Fibroblast of villous mesenchyme (primary cell): ENCODE data around the gene NLGN1. TPM values are rescaled to one million over a fixed set of nuclear protein-coding genes. Genes with fewer than 3 reads are reported as not detected.

Experiments used
- DNase-seq: peaks from one replicate; pipeline ENCODE4 v3.0.0-alpha.2; 2010; ENCODE audit warnings: low read depth
- H3K4me3 ChIP-seq: 2 replicates; pipeline ENCODE4 v1.5.1; 2011; ENCODE audit warnings: low read depth, mild to moderate bottlenecking, low read length
- CTCF ChIP-seq: IDR thresholded peaks from 2 replicates; pipeline ENCODE4 v1.5.1; 2012; ENCODE audit warnings: low read depth, mild to moderate bottlenecking, low read length; ENCODE audit not compliant: insufficient read depth
- total RNA-seq: library from RNA; depleted of rRNA; stranded (reverse); fragments of >200 nt; gene quantifications from 2 replicates; pipeline ENCODE4 v1.2.3, GENCODE V29; 2012

NLGN1 gene
- total RNA-seq, 1 donor: 18.1 TPM

- H3K4me3 ChIP-seq: no peak overlapping the region
- no peak for TF ChIP-seq CTCF
Observed at GRCh38 chr3:173796405-173796804, 398.9 kb downstream of the NLGN1 start.

DNA sequence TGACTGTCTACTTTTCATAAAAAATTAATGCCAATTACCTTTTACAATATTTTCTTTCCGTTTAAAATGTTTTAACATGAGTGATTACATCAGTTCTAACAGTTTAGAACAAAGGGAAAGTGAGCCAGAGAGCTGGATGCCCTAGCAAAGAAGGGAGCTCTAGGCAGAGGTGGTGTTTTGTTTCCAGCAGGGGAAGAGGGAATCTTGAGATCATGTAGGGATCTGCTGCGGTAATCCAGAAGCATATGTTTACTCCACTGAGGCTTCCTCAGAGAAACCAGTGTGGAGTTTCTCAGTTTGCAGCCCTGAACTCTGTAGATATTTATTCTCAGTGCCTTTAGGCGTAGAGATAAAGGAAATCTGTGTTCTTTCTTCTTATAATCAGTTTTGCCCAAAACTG is 399.3 kb downstream of the NLGN1 start:
- no peak for TF ChIP-seq CTCF
- H3K4me3 ChIP-seq: no peak overlapping the region
- DNase-seq: no peak

More at GRCh38 chr3:173796405-173796804, 398.9 kb downstream of the NLGN1 start:
- DNase-seq: no peak

DNA sequence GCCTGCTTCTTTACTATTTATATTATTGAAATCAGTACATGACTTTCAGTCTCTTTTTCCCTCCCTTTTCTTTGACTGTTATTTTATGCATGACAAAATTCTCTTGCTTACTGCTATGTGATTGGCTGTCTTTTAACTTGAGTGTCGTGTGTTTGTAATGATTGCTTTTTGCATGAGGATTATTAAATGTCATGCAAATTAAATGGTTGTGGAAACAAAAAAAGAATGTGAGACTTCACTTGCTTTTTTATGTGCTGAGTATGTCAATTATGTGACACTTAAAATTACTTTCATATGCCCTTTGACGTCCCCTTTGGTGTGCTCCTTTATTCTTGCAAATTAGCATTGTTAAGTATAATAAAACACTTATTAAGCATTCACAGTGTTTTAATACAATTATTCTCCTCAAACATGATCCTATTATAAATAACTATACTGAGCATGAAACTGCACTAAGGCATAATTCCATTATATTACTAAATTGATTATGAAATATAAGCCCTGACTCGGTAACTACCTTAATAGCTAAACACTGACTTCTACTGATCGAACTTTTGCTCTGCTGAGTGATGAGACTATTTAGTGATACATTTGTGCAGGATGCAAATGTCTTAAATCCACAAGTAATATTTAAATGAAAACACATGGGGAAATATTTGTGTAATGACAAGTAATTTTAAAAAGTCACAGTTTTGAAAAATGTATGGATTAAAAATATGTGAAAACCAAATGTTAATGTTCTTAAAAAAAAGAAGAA is 401.7 kb downstream of the NLGN1 start:
- TF ChIP-seq CTCF: no peak
- no peak for DNase-seq

DNA sequence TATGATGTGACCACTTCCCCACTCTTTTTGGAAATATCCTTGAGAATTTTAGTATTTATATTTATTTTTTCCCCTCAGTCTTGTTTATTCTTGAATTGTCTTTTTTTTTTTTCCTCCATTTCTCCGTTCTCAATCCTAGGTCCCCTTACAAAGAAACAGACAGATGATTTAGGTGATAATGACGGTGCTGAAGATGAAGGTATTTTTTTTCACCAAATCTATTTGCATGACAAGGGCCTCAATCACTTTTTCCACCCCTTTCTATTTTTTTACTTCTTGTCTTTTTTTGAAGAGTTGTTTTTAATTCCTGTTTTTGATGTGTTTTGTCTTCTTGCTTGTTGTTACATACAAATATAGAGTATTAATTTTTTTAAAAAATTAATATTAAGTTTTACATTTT is 402.6 kb downstream of the NLGN1 start:
- H3K4me3 ChIP-seq: no peak overlapping the region
- no peak for TF ChIP-seq CTCF
- DNase-seq: no peak

More for the DNA sequence above, 401.7 kb downstream of the NLGN1 start:
- H3K4me3 ChIP-seq: no peak overlapping the region

- TF ChIP-seq CTCF: no peak
- no peak overlapping the region for H3K4me3 ChIP-seq
- DNase-seq: no peak
Observed at GRCh38 chr3:173814809-173815208, 417.3 kb downstream of the NLGN1 start.

DNA sequence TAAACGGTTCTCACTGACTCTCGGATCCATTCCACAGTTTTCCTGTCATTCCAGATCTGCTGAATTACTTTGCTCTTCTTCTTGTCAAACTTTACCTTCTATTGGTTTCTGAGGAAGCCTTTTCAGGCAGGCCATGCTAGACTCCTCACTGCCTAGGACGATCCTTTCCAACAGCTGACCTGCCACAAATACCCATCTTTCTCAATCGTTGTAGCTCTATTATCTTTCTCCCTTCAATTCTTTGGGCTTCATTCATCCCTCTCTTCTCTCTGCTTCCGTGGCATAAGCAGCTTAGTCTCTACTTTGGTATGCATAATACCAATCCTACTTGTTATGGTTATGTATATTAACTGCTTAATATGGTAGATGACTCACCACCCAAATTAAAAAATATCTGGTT is 421.8 kb downstream of the NLGN1 start:
- no peak for DNase-seq
- no peak overlapping the region for H3K4me3 ChIP-seq
- TF ChIP-seq CTCF: no peak
